GM21515 (cell line): ENCODE data around the gene PLA2G2A.
"Not testable (repeated sequence)": the region's sequence is repeated elsewhere in the genome, so short reads cannot be mapped to it uniquely, and the experiment has no call there.

Experiments
- ATAC-seq: cut with Tn5 transposase; IDR thresholded peaks from one replicate; pipeline ENCODE4 v1.9.1; 2021; ENCODE audit not compliant: unreplicated experiment

Gene PLA2G2A

GRCh38 chr1:19934336-19934735 lies 45.1 kb downstream of the PLA2G2A start:
- no peak for ATAC-seq

GRCh38 chr1:19932866-19933265 lies 46.6 kb downstream of the PLA2G2A start:
- ATAC-seq = no peak

GRCh38 chr1:19927130-19927421 lies 52.3 kb downstream of the PLA2G2A start:
- ATAC-seq = not testable (repeated sequence)

- ATAC-seq = no peak
These were observed 52.9 kb downstream of the PLA2G2A start for GRCh38 chr1:19926296-19927129.
